ENCODE data around the gene DNAI1. TPM values are rescaled to one million over a fixed set of nuclear protein-coding genes. Genes with fewer than 3 reads are reported as not detected.

Gene DNAI1
- total RNA-seq, 2 donors from 2014 or later, result not detected

GRCh38 chr9:34550016-34550680 is 91.5 kb downstream of the DNAI1 start:
- DNase-seq (peak in 1 of 2 donors; percentile 19), ATAC-seq (no peak)
- intact Hi-C loops (cut with DNase I, micrococcal nuclease), result no loop called here

- DNase-seq (peak in 1 of 2 donors; percentile 17), ATAC-seq (no peak)
- intact Hi-C loops (cut with DNase I, micrococcal nuclease), result no loop called here
Measured at GRCh38 chr9:34550681-34551270, 92.2 kb downstream of the DNAI1 start.

- no peak for ATAC-seq
- DNase-seq, result peak in 1 of 2 donors; percentile 15
- intact Hi-C loops (cut with DNase I, micrococcal nuclease), result no loop called here
Measured at GRCh38 chr9:34551751-34552605, 93.4 kb downstream of the DNAI1 start.

- intact Hi-C loops (cut with DNase I, micrococcal nuclease), result no loop called here
- ATAC-seq (no peak), DNase-seq (peak in 1 of 2 donors; percentile 5)
Measured at GRCh38 chr9:34552606-34552981, 94.0 kb downstream of the DNAI1 start.

GRCh38 chr9:34552986-34553385 is 94.4 kb downstream of the DNAI1 start:
- ATAC-seq (no peak), DNase-seq (peak in 1 of 2 donors; percentile 5)
- intact Hi-C loops (cut with DNase I, micrococcal nuclease), result no loop called here

- DNase-seq (peak in 1 of 2 donors; percentile 14), ATAC-seq (no peak)
- intact Hi-C loops (cut with DNase I, micrococcal nuclease), result no loop called here
Measured at GRCh38 chr9:34553511-34554021, 95.0 kb downstream of the DNAI1 start.

- intact Hi-C loops (cut with DNase I, micrococcal nuclease), result no loop called here
- DNase-seq, result peak in 1 of 2 donors; percentile 14
- ATAC-seq, result no peak
Measured at GRCh38 chr9:34554211-34555001, 95.8 kb downstream of the DNAI1 start.

GRCh38 chr9:34555002-34555348 is 96.4 kb downstream of the DNAI1 start:
- DNase-seq, result peak in 1 of 2 donors; percentile 23
- intact Hi-C loops (cut with DNase I, micrococcal nuclease), result no loop called here
- no peak for ATAC-seq

GRCh38 chr9:34555500-34555899 is 96.9 kb downstream of the DNAI1 start:
- ATAC-seq, result no peak
- DNase-seq, result peak in 1 of 2 donors; percentile 18
- intact Hi-C loops (cut with DNase I, micrococcal nuclease), result no loop called here

- intact Hi-C loops (cut with DNase I, micrococcal nuclease), result no loop called here
- ATAC-seq (no peak), DNase-seq (peak in 1 of 2 donors; percentile 10)
Measured at GRCh38 chr9:34555936-34556525, 97.4 kb downstream of the DNAI1 start.

GRCh38 chr9:34556949-34557348 is 98.3 kb downstream of the DNAI1 start:
- intact Hi-C loops (cut with DNase I, micrococcal nuclease), result no loop called here
- DNase-seq, result no peak
- ATAC-seq, result no peak

GRCh38 chr9:34557426-34558321 is 99.1 kb downstream of the DNAI1 start:
- intact Hi-C loops (cut with DNase I, micrococcal nuclease), result no loop called here
- ATAC-seq (no peak), DNase-seq (no peak)

- DNase-seq (no peak), ATAC-seq (no peak)
- intact Hi-C loops (cut with DNase I, micrococcal nuclease), result no loop called here
Measured at GRCh38 chr9:34558364-34558763, 99.8 kb downstream of the DNAI1 start.

- ATAC-seq, result no peak
- intact Hi-C loops (cut with DNase I, micrococcal nuclease), result no loop called here
- DNase-seq, result no peak
Measured at GRCh38 chr9:34558919-34559623, 100.5 kb downstream of the DNAI1 start.

GRCh38 chr9:34559624-34560455 is 101.2 kb downstream of the DNAI1 start:
- peak; percentile 82 for ATAC-seq
- peak; percentile 65 to 67 for DNase-seq
- intact Hi-C loops (cut with DNase I, micrococcal nuclease), result no loop called here

GRCh38 chr9:34560599-34561214 is 102.1 kb downstream of the DNAI1 start:
- intact Hi-C loops (cut with DNase I, micrococcal nuclease), result no loop called here
- DNase-seq (peak; percentile 75 to 84), ATAC-seq (peak; percentile 85)

All from left colon (tissue), 2 donors.